GM12873 (cell line): Measurements from ENCODE around the gene HLF.

Source experiments
- TF ChIP-seq, protein P1 (sequence below): IDR thresholded peaks from 2 replicates; pipeline ENCODE4 v1.5.1; 2012; ENCODE audit warnings: low read depth, mild to moderate bottlenecking, moderate library complexity, low read length, control low read depth; ENCODE audit not compliant: insufficient read depth; ENCODE audit errors: missing control alignments

HLF gene

GRCh38 chr17:55237841-55238178, 26.9 kb upstream of the HLF start:
- TF ChIP-seq, protein P1, sequence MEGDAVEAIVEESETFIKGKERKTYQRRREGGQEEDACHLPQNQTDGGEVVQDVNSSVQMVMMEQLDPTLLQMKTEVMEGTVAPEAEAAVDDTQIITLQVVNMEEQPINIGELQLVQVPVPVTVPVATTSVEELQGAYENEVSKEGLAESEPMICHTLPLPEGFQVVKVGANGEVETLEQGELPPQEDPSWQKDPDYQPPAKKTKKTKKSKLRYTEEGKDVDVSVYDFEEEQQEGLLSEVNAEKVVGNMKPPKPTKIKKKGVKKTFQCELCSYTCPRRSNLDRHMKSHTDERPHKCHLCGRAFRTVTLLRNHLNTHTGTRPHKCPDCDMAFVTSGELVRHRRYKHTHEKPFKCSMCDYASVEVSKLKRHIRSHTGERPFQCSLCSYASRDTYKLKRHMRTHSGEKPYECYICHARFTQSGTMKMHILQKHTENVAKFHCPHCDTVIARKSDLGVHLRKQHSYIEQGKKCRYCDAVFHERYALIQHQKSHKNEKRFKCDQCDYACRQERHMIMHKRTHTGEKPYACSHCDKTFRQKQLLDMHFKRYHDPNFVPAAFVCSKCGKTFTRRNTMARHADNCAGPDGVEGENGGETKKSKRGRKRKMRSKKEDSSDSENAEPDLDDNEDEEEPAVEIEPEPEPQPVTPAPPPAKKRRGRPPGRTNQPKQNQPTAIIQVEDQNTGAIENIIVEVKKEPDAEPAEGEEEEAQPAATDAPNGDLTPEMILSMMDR: no peak

DNA sequence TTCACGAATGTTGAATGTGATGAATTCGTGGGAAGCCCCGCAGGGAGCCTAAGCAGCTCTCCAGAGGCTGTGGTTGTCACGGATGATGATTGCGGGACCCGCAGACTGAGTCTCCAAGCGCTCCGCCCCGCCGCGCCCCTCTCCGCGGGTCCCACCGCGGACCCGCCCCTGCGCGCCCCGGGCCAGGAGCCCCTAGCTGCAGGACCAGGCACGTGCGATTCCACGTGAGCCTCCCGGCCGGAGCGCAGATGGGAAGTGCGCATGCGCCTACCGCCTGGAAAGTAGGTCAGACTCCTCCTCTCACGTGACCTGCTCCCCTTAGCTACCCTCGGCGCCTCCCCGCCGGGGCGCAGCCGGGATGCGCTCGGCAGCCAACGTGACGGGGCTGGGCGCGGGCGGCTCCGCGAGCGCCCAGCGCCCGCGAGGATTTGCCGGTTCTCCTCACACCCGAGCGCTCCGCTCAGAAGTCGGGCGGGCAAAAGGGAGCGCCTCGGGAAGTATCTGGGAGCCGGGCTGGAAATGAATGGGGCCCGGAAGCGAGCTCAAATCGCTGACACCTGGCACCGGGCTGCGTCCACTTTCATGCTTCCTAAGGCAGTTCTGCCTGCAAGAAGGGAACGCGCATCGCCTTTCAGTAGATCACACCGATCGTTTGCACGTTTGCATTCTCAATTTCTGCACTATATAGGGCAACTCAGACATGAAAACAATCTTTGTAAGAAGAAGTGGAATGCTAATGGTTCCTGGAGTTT, 26.4 kb upstream of the HLF start:
- TF ChIP-seq, protein P1: no peak

- TF ChIP-seq, protein P1: no peak
Observed at GRCh38 chr17:55238931-55239297, 25.8 kb upstream of the HLF start.

DNA sequence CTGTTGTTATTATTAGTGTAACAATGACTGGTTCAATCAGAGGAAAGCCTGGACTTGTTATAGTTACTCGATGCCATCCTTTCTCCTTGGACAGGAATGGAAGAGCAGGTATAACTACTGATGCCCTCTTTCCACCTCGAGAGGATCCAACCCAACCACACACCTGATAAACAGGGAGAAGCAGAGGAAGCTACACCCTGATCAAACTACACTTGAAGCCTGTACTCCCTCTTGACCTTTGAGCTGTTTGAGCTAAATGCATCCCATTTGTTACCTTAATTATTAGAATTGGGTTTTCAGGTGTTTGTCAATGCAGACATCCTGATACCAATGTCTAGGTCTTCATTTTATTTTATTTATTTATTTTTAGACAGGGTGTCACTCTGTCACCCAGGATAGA, 23.7 kb upstream of the HLF start:
- TF ChIP-seq, protein P1: no peak

- TF ChIP-seq, protein P1: no peak
Observed at GRCh38 chr17:55242476-55242875, 22.3 kb upstream of the HLF start.

GRCh38 chr17:55245986-55246385, 18.8 kb upstream of the HLF start:
- TF ChIP-seq, protein P1: no peak

DNA sequence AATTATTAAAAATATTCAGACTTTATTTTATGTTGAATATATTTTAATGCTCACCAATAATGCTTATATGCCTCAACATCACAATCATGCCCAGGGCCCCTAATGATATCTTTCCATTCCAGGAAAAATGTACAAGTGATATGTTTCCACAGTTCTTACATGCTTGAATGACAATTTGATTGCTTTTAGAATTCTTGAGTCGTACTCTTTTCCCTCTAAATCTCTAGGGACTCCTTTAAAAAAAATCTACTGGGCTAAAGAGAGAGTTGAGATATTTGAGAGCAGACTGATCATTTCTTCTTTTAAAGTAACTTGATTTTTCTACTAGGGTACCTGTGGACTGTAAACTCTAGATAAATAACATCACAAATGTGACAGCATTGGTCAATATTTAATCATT, 18.2 kb upstream of the HLF start:
- TF ChIP-seq, protein P1: no peak
